BE2C (cell line): Measurements from ENCODE around the gene IQCE.

Experiments used
- DNase-seq: peaks from one replicate; pipeline ENCODE4 v3.0.0-alpha.2; 2020
- H3K27me3 ChIP-seq: fragments of 250-450 bp; sonication (Bioruptor Pico); 2 replicates; pipeline ENCODE4 v1.5.1; 2020; ENCODE audit warnings: mild to moderate bottlenecking
- H3K36me3 ChIP-seq: fragments of 250-450 bp; sonication (Bioruptor Pico); 2 replicates; pipeline ENCODE4 v1.5.1; 2020; ENCODE audit warnings: mild to moderate bottlenecking
- H3K4me1 ChIP-seq: fragments of 250-450 bp; sonication (Bioruptor Pico); 2 replicates; pipeline ENCODE4 v1.5.1; 2020
- H3K4me3 ChIP-seq: 2 replicates; pipeline ENCODE4 v1.5.1; 2011; ENCODE audit warnings: low read depth, low read length
- H3K9me3 ChIP-seq: fragments of 250-450 bp; sonication (Bioruptor Pico); 2 replicates; pipeline ENCODE4 v1.5.1; 2020
- CTCF ChIP-seq: IDR thresholded peaks from 2 replicates; pipeline ENCODE4 v1.5.1; 2012; ENCODE audit warnings: mild to moderate bottlenecking, low read depth, low read length

Gene IQCE

GRCh38 chr7:2629746-2630681, 71.2 kb downstream of the IQCE start:
- Histone ChIP-seq H3K27me3 (no peaks in the 10 kb centered on the region), H3K9me3 (no peaks in the 10 kb centered on the region), H3K4me1 (peaks cover 24% of the 10 kb centered on the region), H3K36me3 (peaks cover under 1% of the 10 kb centered on the region; the same call in 1 of the 2 replicates), H3K4me3 (no peak overlapping the region)
- DNase-seq: no peak
- TF ChIP-seq CTCF: no peak

GRCh38 chr7:2631946-2632732, 73.4 kb downstream of the IQCE start, which contains the start of gene TTYH3:
TTYH3 (plus strand) TSS chr7:2631986; CDS start chr7:2632156, 170 bp downstream.
- no peaks in the 10 kb centered on the region for H3K9me3 ChIP-seq
- no peak for DNase-seq
- H3K4me1 ChIP-seq: peaks cover 19% of the 10 kb centered on the region
- H3K36me3 ChIP-seq: peaks cover 3% of the 10 kb centered on the region; the same call in 1 of the 2 replicates
- no peaks in the 10 kb centered on the region for H3K27me3 ChIP-seq
- peak within 1 kb of the TSS; percentile 93 for H3K4me3 ChIP-seq
- TF ChIP-seq CTCF: no peak

GRCh38 chr7:2632733-2633537, 74.2 kb downstream of the IQCE start:
- H3K36me3 ChIP-seq: peaks cover 3% of the 10 kb centered on the region; the same call in 1 of the 2 replicates
- H3K9me3 ChIP-seq: no peaks in the 10 kb centered on the region
- H3K27me3 ChIP-seq: no peaks in the 10 kb centered on the region
- DNase-seq: peak; percentile 61
- H3K4me1 ChIP-seq: peaks cover 26% of the 10 kb centered on the region
- H3K4me3 ChIP-seq: peak overlapping the region; percentile 93
- no peak for TF ChIP-seq CTCF

- TF ChIP-seq CTCF: no peak
- peak overlapping the region; percentile 93 for H3K4me3 ChIP-seq
- DNase-seq: peak; percentile 62
These were observed 74.9 kb downstream of the IQCE start for GRCh38 chr7:2633538-2634266.

More at GRCh38 chr7:2633538-2634266, 74.9 kb downstream of the IQCE start:
- H3K9me3 ChIP-seq: no peaks in the 10 kb centered on the region
- H3K4me1 ChIP-seq: peaks cover 33% of the 10 kb centered on the region
- peaks cover 3% of the 10 kb centered on the region; the same call in 1 of the 2 replicates for H3K36me3 ChIP-seq
- H3K27me3 ChIP-seq: no peaks in the 10 kb centered on the region
